GM12878 (cell line): ENCODE data around the gene SUFU.

Experiments
- EP300 ChIP-seq, 2 experiments: fragments of 150-350 bp in 1 of 2; IDR thresholded peaks; 2 replicates each; pipeline ENCODE4 v1.6.1; 2011 to 2012; ENCODE audit warnings: low read depth in 2 of 2, low read length in 2 of 2, borderline replicate concordance in 1 of 2, improper control_type of control experiment in 1 of 2, inconsistent platforms in 1 of 2; ENCODE audit not compliant: control insufficient read depth in 1 of 2
- ESRRA ChIP-seq: IDR thresholded peaks from 2 replicates; pipeline ENCODE4 v1.6.1; 2012; ENCODE audit warnings: mild to moderate bottlenecking, low read length, improper control_type of control experiment
- HDAC2 ChIP-seq: fragments of 200-600 bp; sonication (generic); IDR thresholded peaks from 2 replicates; pipeline ENCODE4 v1.6.1; 2017
- HDAC6 ChIP-seq: fragments of 200-600 bp; sonication (generic); IDR thresholded peaks from one replicate; pipeline ENCODE4 v1.8.0; 2017; ENCODE audit warnings: antibody characterized with exemption; ENCODE audit not compliant: unreplicated experiment
- PKNOX1 ChIP-seq: fragments of 450-650 bp; IDR thresholded peaks from 2 replicates; pipeline ENCODE4 v1.6.1; 2016; ENCODE audit warnings: mild to moderate bottlenecking
- POLR2A ChIP-seq: IDR thresholded peaks from 2 replicates; pipeline ENCODE4 v1.6.1; 2011; ENCODE audit warnings: low read depth, mild to moderate bottlenecking, low read length
- RAD21 ChIP-seq: IDR thresholded peaks from 2 replicates; pipeline ENCODE4 v1.6.1; 2011; ENCODE audit warnings: mild to moderate bottlenecking, low read depth, low read length, moderate library complexity; ENCODE audit not compliant: insufficient read depth
- RBBP5 ChIP-seq: fragments of 200-600 bp; sonication (generic); conservative IDR thresholded peaks from 2 replicates; pipeline ENCODE4 v1.6.1; 2016
- SREBF1 ChIP-seq: IDR thresholded peaks from 2 replicates; pipeline ENCODE4 v1.6.1; 2012; ENCODE audit warnings: mild to moderate bottlenecking, low read length
- USF1 ChIP-seq: IDR thresholded peaks from 2 replicates; pipeline ENCODE4 v1.6.1; 2011; ENCODE audit warnings: borderline replicate concordance, low read depth, mild to moderate bottlenecking, moderate library complexity, mixed read lengths, low read length; ENCODE audit not compliant: insufficient read depth; ENCODE audit errors: extremely low read length
- YY1 ChIP-seq: IDR thresholded peaks from 2 replicates; pipeline ENCODE4 v1.6.1; 2011; ENCODE audit warnings: low read depth, mild to moderate bottlenecking, low read length

- no peak for TF ChIP-seq HDAC6
- no peak for TF ChIP-seq USF1
- TF ChIP-seq HDAC2 = no peak
- TF ChIP-seq RAD21 = no peak
- TF ChIP-seq POLR2A = no peak
- TF ChIP-seq EP300 (IDR thresholded peaks at IDR 0.05; ENCODE audit: borderline replicate concordance in 1 of 2, control insufficient read depth in 1 of 2, low read depth in 2 of 2, low read length in 2 of 2) = no peak
- no peak for TF ChIP-seq SREBF1
- TF ChIP-seq RBBP5 = no peak
- TF ChIP-seq PKNOX1 = no peak
- no peak for TF ChIP-seq ESRRA
- TF ChIP-seq YY1 = no peak
These were observed 19.7 kb downstream of the SUFU start for GRCh38 chr10:102523250-102524029.
